Testis (tissue), 3 donors: Measurements from ENCODE around the gene RNF113B. TPM values are rescaled to one million over a fixed set of nuclear protein-coding genes. Genes with fewer than 3 reads are reported as not detected.

ENCODE experiments used
- DNase-seq: peaks from one replicate; pipeline ENCODE4 v3.0.0-alpha.2; 2019
- H3K27ac ChIP-seq, 2 donors: fragments of 200-600 bp; sonication (generic); one replicate each; pipeline ENCODE4 v1.5.1; 2019
- H3K27me3 ChIP-seq: fragments of 200-600 bp; sonication (generic); one replicate; pipeline ENCODE4 v1.5.1; 2019
- H3K36me3 ChIP-seq: fragments of 200-600 bp; sonication (generic); one replicate; pipeline ENCODE4 v1.5.1; 2017; ENCODE audit warnings: low read depth; ENCODE audit errors: missing control alignments
- H3K4me1 ChIP-seq: fragments of 200-600 bp; sonication (generic); one replicate; pipeline ENCODE4 v1.5.1; 2019
- H3K4me3 ChIP-seq, 2 donors: fragments of 200-600 bp; sonication (generic); one replicate each; pipeline ENCODE4 v1.5.1; 2017 to 2019
- H3K9me3 ChIP-seq: fragments of 200-600 bp; sonication (generic); one replicate; pipeline ENCODE4 v1.5.1; 2017
- POLR2A ChIP-seq: fragments of 450-650 bp; IDR thresholded peaks from one replicate; pipeline ENCODE4 v1.6.1; 2017; ENCODE audit warnings: antibody characterized with exemption, mild to moderate bottlenecking, moderate library complexity
- WGBS, 2 donors: methylation state at CpG; one replicate each; pipeline ENCODE4 v1.1.5; 2018; 5-methylcytosine and 5-hydroxymethylcytosine counted together
- intact Hi-C: fragments of 100-400 bp; cut with DNase I; formaldehyde crosslinking; loops from one replicate; pipeline ENCODE4 v1.15.1; 2023; ENCODE audit warnings: low total_unique reads
- polyA plus RNA-seq: library from polyadenylated mRNA; stranded (reverse); fragments of 350-450 nt; fragmentation: Illumina TruSeq; extraction: RNeasy Lipid Tissue Mini Kit (QIAGEN cat#74804); gene quantifications from one replicate; pipeline ENCODE4 v1.2.3, GENCODE V29; 2014; ENCODE audit warnings: low read depth, low replicate concordance; ENCODE audit not compliant: insufficient read depth
- total RNA-seq, 2 donors: library from RNA; depleted of rRNA; stranded (reverse); fragments of >200 nt; gene quantifications; one replicate each; pipeline ENCODE4 v1.2.3, GENCODE V29; 2016
- TF ChIP-seq, protein P1 (sequence below), 3 experiments: fragments of 450-650 bp in 2 of 3; fragments of 200-600 bp in 1 of 3; sonication (generic) in 1 of 3; IDR thresholded peaks; one replicate each; pipeline ENCODE4 v1.5.1; 2016 to 2019; ENCODE audit warnings: antibody characterized with exemption in 3 of 3, mild to moderate bottlenecking in 2 of 3, moderate library complexity in 1 of 3

Gene RNF113B
- total and polyA plus RNA-seq, 3 donors from 2014 or later = 33.6 to 117 (median 41.5) TPM

GRCh38 chr13:98174307-98174706 lies 2.8 kb downstream of the RNF113B start:
- Histone ChIP-seq H3K4me3 (no peak overlapping the region), H3K9me3 (no peaks in the 10 kb centered on the region), H3K36me3 (no peaks in the 10 kb centered on the region), H3K27me3 (no peaks in the 10 kb centered on the region), H3K4me1 (peaks cover 29% of the 10 kb centered on the region), H3K27ac (peak overlapping the region; percentile 1 to 72)
- TF ChIP-seq POLR2A = no peak
- TF ChIP-seq, protein P1, sequence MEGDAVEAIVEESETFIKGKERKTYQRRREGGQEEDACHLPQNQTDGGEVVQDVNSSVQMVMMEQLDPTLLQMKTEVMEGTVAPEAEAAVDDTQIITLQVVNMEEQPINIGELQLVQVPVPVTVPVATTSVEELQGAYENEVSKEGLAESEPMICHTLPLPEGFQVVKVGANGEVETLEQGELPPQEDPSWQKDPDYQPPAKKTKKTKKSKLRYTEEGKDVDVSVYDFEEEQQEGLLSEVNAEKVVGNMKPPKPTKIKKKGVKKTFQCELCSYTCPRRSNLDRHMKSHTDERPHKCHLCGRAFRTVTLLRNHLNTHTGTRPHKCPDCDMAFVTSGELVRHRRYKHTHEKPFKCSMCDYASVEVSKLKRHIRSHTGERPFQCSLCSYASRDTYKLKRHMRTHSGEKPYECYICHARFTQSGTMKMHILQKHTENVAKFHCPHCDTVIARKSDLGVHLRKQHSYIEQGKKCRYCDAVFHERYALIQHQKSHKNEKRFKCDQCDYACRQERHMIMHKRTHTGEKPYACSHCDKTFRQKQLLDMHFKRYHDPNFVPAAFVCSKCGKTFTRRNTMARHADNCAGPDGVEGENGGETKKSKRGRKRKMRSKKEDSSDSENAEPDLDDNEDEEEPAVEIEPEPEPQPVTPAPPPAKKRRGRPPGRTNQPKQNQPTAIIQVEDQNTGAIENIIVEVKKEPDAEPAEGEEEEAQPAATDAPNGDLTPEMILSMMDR (IDR thresholded peaks at IDR 0.05) = no peak
- DNase-seq = no peak
- 49 to 60% methylated on average over 7 of the region's 7 CpGs for WGBS, 2 donors
- intact Hi-C loops = no loop called here

GRCh38 chr13:98173431-98174152 lies 3.5 kb downstream of the RNF113B start:
- 31 to 38% methylated on average over 7 to 9 of the region's 9 CpGs for WGBS, 2 donors
- Histone ChIP-seq H3K27ac (peak overlapping the region; percentile 1 to 72), H3K9me3 (no peaks in the 10 kb centered on the region), H3K36me3 (no peaks in the 10 kb centered on the region), H3K4me3 (no peak overlapping the region), H3K4me1 (peaks cover 29% of the 10 kb centered on the region), H3K27me3 (no peaks in the 10 kb centered on the region)
- no peak for DNase-seq
- intact Hi-C loops = no loop called here
- no peak for TF ChIP-seq POLR2A
- TF ChIP-seq, protein P1 (IDR thresholded peaks at IDR 0.05) = no peak

DNA sequence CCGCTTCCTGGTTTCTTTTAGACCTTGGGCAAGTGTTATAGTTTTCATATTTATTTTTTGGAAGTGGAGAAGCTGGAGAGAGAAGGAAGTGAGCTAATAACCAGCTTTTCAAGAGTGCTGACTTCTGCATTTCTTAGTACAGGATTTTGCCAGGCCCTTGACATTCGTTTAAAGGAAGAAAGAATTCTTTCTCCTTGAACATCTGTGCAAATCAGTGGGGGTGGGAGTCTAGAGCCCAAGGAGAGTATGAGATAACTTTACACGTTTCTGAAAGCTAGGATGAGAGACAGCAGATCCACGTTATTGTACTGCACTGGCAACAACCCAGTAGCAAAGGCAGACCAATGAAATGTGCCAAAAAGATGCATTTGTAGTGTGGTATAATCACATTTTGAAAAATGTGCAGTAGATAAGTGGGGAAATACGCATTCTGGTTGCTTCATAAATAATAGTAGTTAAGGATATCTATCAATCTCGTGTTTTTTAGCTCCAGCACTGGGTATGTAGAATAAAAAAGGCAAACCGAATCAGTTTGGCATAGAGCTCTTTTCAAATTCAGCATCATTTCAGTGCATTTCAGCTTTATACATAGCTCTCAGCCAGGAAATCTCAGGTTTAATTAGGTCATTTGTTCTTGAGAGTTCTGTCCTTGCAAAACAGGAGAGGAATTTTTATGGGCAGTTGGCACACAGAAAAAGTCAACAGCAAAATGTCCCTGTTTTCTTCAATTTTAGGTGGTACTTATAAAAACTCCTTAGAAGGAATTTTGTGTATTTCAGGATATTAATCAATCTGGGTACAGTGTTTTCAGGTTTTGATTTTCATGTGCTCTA lies 4.3 kb downstream of the RNF113B start:
- H3K4me1 ChIP-seq = peaks cover 29% of the 10 kb centered on the region
- 34 to 38% methylated on average over 7 of the region's 7 CpGs for WGBS, 2 donors
- no peak overlapping the region for H3K4me3 ChIP-seq

DNA sequence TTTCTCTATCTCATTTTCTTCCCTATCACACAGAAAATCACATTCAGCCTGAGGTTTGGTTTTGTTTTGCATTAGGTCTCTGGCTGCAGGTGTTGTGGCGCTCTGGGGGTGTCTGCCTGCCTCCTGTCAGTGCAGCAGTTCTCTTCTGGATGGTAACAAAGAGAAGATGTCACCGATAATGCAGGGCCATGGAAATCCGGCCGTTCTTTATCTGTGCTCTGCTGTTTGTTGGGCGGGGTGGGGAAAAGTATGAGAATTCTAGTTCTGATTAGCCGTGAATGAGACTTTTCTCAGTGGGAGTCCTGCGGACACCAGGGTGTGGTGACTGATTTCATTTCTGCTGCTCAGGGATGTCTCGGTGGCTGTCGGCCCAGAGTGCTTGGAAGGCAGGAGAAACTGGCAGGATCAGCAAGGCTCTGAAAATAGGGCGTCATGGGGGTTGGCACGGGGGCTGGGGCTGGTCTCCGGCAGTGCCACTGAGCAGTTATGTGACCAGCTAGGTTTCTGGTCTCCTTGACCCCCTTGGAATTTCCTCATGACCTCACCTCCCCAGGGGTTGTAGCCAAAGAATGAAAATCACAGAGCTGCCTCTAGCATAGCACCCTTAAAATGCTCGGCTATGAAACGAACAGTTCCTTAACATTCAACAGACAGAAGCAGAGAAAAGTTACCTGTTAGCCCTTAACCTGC lies 5.0 kb downstream of the RNF113B start:
- peak overlapping the region; percentile 40 to 72 for H3K27ac ChIP-seq
- TF ChIP-seq, protein P1 (IDR thresholded peaks at IDR 0.05) = no peak
- no peak for TF ChIP-seq POLR2A
- no peaks in the 10 kb centered on the region for H3K36me3 ChIP-seq
- intact Hi-C loops = no loop called here
- H3K4me3 ChIP-seq = no peak overlapping the region
- no peaks in the 10 kb centered on the region for H3K27me3 ChIP-seq
- no peaks in the 10 kb centered on the region for H3K9me3 ChIP-seq
- peak; percentile 49 for DNase-seq
- WGBS, 2 donors = 19 to 50% methylated on average over 14 of the region's 14 CpGs
- H3K4me1 ChIP-seq = peaks cover 29% of the 10 kb centered on the region

More for the DNA sequence above, 4.3 kb downstream of the RNF113B start:
- DNase-seq = no peak
- TF ChIP-seq, protein P1 (IDR thresholded peaks at IDR 0.05) = no peak
- TF ChIP-seq POLR2A = no peak
- Histone ChIP-seq H3K9me3 (no peaks in the 10 kb centered on the region), H3K27me3 (no peaks in the 10 kb centered on the region), H3K36me3 (no peaks in the 10 kb centered on the region), H3K27ac (peak overlapping the region; percentile 40 to 72)
- intact Hi-C loops = no loop called here
